ENCODE results near the gene WDTC1. TPM values are rescaled to one million over a fixed set of nuclear protein-coding genes. Genes with fewer than 3 reads are reported as not detected.
A peak's percentile ranks its signal among the peaks of the same experiment; 100 is the strongest.

Gene WDTC1
- total and polyA plus RNA-seq, 12 donors, result 14.4 to 74.3 (median 61.6) TPM

DNA sequence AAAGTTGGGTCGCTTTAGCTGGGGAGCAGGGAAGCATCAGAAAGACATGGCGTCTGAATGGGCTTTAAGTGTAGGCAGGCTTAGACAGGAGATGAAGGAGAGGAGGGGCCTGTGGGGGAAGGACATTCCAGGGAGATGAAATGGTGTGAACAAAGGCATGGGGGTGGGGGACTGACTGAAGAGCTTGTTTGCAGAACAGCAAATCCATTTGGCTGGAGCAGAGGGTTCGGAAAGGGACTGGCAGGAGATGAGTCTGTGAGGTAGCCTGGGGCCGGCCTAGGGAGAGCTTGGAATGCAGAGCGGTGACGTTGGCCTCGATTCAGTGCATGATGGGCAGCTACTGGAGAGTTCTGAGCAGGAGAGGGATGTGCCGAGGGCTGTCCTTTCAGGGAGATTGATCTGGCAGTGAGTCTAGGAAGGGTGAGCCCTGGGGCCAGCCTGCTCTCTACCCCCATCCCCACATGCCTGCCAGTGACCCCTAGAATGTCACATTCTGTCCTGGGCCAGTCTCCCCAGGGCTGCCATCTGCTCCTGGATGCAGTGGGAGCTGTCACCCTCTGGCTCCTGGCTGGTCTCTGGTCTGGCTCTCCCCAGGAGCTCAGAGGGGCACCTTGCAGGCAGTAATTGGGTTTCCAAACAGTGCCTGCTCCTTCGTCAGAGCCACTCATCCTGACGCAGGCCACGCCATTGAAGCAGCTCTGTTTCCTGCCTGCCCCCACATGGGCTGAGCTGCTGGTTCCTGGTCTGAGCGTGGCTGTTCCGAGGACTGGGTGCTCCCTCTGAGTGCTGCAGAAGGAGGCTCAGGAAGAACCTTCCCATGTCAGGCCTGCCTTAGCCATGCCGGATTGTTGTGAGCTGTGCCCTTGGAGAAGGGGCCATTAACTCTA lies 65.2 kb downstream of the WDTC1 start:
- Histone ChIP-seq H3K27ac (peak overlapping the region; percentile 65 to 88 (median 82)), H3K36me3 (peaks cover 0 to 91% (median 34%) of the 10 kb centered on the region in 9 donors), H3K27me3 (no peaks in the 10 kb centered on the region), H3K4me1 (peaks cover 11 to 47% (median 30%) of the 10 kb centered on the region in 9 donors), H3K4me3 (no peak overlapping the region), H3K9me3 (no peaks in the 10 kb centered on the region)
- TF ChIP-seq, protein P1, sequence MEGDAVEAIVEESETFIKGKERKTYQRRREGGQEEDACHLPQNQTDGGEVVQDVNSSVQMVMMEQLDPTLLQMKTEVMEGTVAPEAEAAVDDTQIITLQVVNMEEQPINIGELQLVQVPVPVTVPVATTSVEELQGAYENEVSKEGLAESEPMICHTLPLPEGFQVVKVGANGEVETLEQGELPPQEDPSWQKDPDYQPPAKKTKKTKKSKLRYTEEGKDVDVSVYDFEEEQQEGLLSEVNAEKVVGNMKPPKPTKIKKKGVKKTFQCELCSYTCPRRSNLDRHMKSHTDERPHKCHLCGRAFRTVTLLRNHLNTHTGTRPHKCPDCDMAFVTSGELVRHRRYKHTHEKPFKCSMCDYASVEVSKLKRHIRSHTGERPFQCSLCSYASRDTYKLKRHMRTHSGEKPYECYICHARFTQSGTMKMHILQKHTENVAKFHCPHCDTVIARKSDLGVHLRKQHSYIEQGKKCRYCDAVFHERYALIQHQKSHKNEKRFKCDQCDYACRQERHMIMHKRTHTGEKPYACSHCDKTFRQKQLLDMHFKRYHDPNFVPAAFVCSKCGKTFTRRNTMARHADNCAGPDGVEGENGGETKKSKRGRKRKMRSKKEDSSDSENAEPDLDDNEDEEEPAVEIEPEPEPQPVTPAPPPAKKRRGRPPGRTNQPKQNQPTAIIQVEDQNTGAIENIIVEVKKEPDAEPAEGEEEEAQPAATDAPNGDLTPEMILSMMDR (IDR thresholded peaks at IDR 0.05), result no peak
- WGBS, 2 donors, result 38 to 49% methylated on average over 14 of the region's 14 CpGs
- intact Hi-C loops (cut with DNase I), result loop anchor here (2.0 to 10.0 kb wide), 17 partner anchors 55 to 683 kb away; partner anchors contain the start of genes AHDC1 (in 2 of the 10), GPR3 (in 2 of the 10) and CD164L2 (in 1 of the 10)
- DNase-seq, result peak; percentile 53 to 58
- ATAC-seq, result peak; percentile 21 to 81 (median 66)

DNA sequence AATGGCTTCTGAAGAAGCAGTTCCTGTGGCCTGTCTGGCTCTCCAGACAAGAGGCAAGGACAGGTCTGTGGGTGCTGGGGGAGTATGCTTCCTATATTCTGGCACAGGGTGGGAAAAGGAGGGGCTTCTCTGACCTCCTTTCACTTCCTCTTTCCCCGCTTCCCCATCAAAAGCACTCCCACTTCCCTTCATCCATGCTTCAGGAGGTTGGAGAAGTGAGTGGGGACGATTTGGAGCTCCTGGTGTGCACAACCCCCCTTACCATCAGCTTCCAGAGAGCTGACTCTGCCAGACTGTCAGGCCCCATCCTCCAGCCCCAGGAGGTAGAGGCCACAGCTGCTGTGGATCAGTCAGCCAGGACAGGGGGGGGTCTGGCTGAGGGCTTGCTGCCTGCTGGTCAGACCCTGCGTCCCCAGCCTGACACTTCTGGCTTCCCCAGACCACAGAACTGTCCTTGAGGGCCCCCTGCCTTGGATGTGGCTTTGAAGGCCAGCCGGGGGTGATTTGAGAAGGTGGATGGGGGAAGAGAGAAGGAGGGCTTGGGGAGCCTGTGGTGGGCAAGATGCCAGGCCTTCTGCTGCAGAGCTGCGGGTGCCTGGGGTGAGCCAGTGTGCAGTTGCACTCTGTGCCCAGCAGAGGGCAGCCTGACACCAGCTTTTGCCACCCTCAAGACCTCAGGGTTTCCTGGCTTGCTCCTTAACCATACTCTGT lies 66.1 kb downstream of the WDTC1 start:
- peaks cover 0 to 91% (median 36%) of the 10 kb centered on the region in 9 donors for H3K36me3 ChIP-seq
- no peaks in the 10 kb centered on the region for H3K9me3 ChIP-seq

DNA sequence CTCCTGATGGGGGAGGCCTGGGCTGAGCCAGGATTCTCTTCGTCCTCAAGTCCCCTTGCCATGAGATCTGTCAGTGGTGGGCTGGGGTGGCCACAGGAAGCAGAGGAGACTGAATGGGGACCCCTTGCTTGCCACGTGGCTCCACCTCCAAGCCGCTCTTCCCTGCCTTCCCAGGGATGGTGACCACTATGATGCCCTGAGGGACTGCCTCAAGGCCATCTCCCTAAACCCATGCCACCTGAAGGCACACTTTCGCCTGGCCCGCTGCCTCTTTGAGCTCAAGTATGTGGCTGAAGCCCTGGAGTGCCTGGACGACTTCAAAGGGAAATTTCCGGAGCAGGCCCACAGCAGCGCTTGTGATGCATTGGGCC lies 66.6 kb downstream of the WDTC1 start:
- TF ChIP-seq, protein P1 (IDR thresholded peaks at IDR 0.05), result peak in 3 of 9 donors; percentile 4 to 28 (median 5)
- peaks cover 11 to 47% (median 30%) of the 10 kb centered on the region in 9 donors for H3K4me1 ChIP-seq
- ATAC-seq (no peak), DNase-seq (no peak)
- intact Hi-C loops (cut with DNase I), result loop anchor here (1.0 to 10.0 kb wide), 14 partner anchors 54 to 366 kb away; partner anchors contain the start of genes GPR3 (in 2 of the 10), AHDC1 (in 1 of the 10) and CD164L2 (in 1 of the 10)
- peak overlapping the region in 5 of 10 donors; percentile 32 to 88 (median 82) for H3K27ac ChIP-seq
- no peak overlapping the region for H3K4me3 ChIP-seq
- H3K27me3 ChIP-seq, result no peaks in the 10 kb centered on the region
- 72 to 73% methylated on average over 8 of the region's 8 CpGs for WGBS, 2 donors
- H3K9me3 ChIP-seq, result no peaks in the 10 kb centered on the region
- peaks cover 0 to 91% (median 36%) of the 10 kb centered on the region in 9 donors for H3K36me3 ChIP-seq

More for the DNA sequence above, 66.1 kb downstream of the WDTC1 start:
- peak; percentile 79 to 93 (median 88) for ATAC-seq
- Histone ChIP-seq H3K27ac (peak overlapping the region; percentile 65 to 88 (median 82)), H3K4me1 (peaks cover 11 to 47% (median 30%) of the 10 kb centered on the region in 9 donors), H3K27me3 (no peaks in the 10 kb centered on the region), H3K4me3 (no peak overlapping the region)
- DNase-seq, result peak; percentile 78 to 84
- intact Hi-C loops (cut with DNase I), result loop anchor here (1.0 to 10.0 kb wide), 14 partner anchors 54 to 367 kb away; partner anchors contain the start of genes GPR3 (in 2 of the 10), AHDC1 (in 1 of the 10) and CD164L2 (in 1 of the 10)
- TF ChIP-seq, protein P1 (IDR thresholded peaks at IDR 0.05), result peak; percentile 95 to 99 (median 99)
- 33 to 40% methylated on average over 5 of the region's 5 CpGs for WGBS, 2 donors
